GM12891 (cell line): ENCODE measurements around the gene TACC2.
"Not testable (repeated sequence)": the region's sequence is repeated elsewhere in the genome, so short reads cannot be mapped to it uniquely, and the experiment has no call there.

Experiments used
- DNase-seq: peaks from one replicate; pipeline ENCODE4 v3.0.0; 2011; ENCODE audit warnings: low spot score; ENCODE audit not compliant: insufficient read length
- FAIRE-seq: peaks from 2 replicates; lab custom pipeline; 2011; peaks lifted over from hg19 to GRCh38; lab: Jason Lieb, UNC
- PAX5 ChIP-seq: IDR thresholded peaks from 2 replicates; pipeline ENCODE4 v1.6.1; 2011; ENCODE audit warnings: low read length, moderate library complexity, mild to moderate bottlenecking; ENCODE audit not compliant: insufficient read depth, severe bottlenecking
- POLR2A ChIP-seq: IDR thresholded peaks from 2 replicates; pipeline ENCODE4 v1.6.1; 2011; ENCODE audit warnings: low read depth, low read length, control low read depth
- POLR2AphosphoS5 ChIP-seq: IDR thresholded peaks from 2 replicates; pipeline ENCODE4 v1.6.1; 2011; ENCODE audit warnings: low read depth, low read length, control low read depth
- POU2F2 ChIP-seq: IDR thresholded peaks from 2 replicates; pipeline ENCODE4 v1.6.1; 2011; ENCODE audit warnings: low read depth, mild to moderate bottlenecking, control low read depth, low read length, moderate library complexity
- SPI1 ChIP-seq: IDR thresholded peaks from 2 replicates; pipeline ENCODE4 v1.6.1; 2011; ENCODE audit warnings: low read depth, low read length, control low read depth
- TAF1 ChIP-seq: IDR thresholded peaks from 2 replicates; pipeline ENCODE4 v1.6.1; 2011; ENCODE audit warnings: low read depth, low read length, control low read depth

The TACC2 gene

GRCh38 chr10:122102146-122102868 is 113.3 kb downstream of the TACC2 start:
- FAIRE-seq (no peak), DNase-seq (no peak)
- TF ChIP-seq PAX5 (no peak), SPI1 (no peak), POLR2A (no peak), POU2F2 (no peak), TAF1 (no peak), POLR2AphosphoS5 (no peak)

- DNase-seq (no peak), FAIRE-seq (no peak)
- no peak for TF ChIP-seq SPI1
- no peak for TF ChIP-seq POU2F2
- TF ChIP-seq PAX5, result no peak
- no peak for TF ChIP-seq POLR2A
- no peak for TF ChIP-seq TAF1
- TF ChIP-seq POLR2AphosphoS5, result no peak
Measured at GRCh38 chr10:122102869-122103525, 114.0 kb downstream of the TACC2 start.

DNA sequence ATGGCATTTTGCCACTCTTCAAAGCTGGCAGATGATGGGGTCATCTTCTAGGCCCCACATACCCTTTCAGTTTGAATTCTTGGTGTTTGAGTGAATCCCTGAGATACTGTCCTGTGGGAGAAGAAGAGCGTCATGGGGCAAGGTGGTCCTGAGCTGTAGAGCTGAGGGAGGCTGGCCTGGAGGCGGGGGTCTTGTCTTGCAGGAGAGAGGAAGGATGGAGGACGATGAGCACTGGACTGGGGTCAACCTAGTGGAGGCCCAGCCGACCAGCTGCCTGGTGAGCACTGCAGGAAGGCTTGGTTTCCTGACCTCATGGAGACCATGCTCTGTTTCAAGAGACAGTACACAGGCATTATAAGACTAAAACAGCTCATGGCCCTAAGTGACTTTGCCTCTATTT is 114.6 kb downstream of the TACC2 start:
- DNase-seq (no peak), FAIRE-seq (no peak)
- TF ChIP-seq TAF1 (no peak), POLR2AphosphoS5 (no peak), SPI1 (no peak), POLR2A (no peak), POU2F2 (no peak), PAX5 (no peak)

GRCh38 chr10:122108786-122109185 is 119.8 kb downstream of the TACC2 start:
- FAIRE-seq, DNase-seq: not testable (repeated sequence)

GRCh38 chr10:122112021-122112616 is 123.2 kb downstream of the TACC2 start:
- DNase-seq (no peak), FAIRE-seq (no peak)
- no peak for TF ChIP-seq SPI1
- TF ChIP-seq POU2F2, result no peak
- TF ChIP-seq POLR2AphosphoS5, result no peak
- TF ChIP-seq POLR2A, result no peak
- TF ChIP-seq PAX5, result no peak

DNA sequence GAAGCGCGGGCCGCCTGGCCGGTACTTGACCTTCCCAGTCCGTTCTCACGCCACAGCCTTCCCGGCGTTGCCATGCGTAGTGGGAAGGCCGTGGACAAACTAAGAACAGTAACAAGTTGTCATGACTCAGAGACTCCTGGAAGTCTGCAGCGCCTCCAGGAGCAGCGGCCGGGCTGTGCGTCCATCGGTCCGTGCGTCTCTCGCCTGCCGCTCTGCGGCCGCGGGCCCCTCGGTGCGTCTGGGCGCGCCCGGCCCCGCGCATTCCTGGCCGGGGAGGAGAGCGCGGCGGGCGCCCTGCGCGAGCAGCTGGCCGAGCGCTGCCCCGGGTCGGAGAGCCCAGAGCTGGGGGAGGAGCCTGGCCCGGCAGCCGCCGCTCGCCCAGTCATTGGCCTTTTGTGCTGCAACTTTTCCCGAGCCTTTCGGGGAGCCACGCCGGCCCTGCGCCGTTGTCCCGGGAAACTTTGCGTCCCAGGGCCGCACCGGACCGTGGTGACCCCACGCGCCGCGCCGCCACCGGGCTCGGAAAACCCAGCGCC is 123.7 kb downstream of the TACC2 start:
- DNase-seq, result no peak
- no peak for FAIRE-seq
- no peak for TF ChIP-seq TAF1
- TF ChIP-seq POU2F2, result no peak
- no peak for TF ChIP-seq SPI1
- TF ChIP-seq POLR2A, result no peak

DNA sequence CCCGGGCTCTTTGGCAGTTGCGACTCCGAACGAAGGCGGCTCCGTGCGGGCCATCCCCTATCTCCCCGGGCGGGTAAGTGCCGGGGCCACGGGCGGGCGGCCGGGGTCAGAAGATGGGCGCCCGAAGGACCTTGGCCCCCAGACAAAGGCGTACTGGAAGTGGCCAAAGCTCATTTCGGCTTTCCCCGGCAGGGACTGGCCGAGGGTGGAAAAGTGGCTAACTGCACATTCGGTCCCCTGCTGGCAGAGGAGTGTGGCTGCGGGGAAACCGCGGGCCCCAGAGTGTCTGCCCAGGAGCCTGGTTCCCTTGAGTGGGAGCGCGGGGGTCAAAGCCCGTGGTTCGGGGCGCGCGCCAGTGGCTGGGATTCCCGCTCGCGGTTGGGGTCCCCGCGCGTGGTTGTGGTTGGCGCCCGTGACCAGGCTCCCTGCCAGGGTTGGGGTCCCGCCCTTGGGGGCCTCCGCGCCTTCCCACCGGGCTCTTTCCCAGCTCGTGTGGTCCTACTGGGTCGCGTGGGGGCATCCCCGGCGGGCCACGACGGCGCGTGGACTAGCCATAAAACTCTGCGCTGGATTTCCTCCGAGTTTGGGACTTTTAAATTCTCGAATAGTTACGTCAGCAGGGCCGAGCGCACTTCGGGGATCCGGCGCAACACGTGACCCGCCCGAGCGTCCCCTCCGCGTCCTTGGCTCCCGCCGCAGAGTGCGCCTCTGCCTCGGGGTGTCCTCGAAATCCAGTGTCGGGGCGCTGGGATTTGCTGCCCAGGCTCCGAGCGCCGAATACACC is 124.4 kb downstream of the TACC2 start:
- FAIRE-seq (no peak), DNase-seq (peak; percentile 37)
- TF ChIP-seq TAF1 (no peak), POLR2AphosphoS5 (no peak), SPI1 (no peak), PAX5 (no peak), POLR2A (no peak), POU2F2 (no peak)

GRCh38 chr10:122113945-122114747 is 125.2 kb downstream of the TACC2 start:
- DNase-seq (no peak), FAIRE-seq (no peak)

More at GRCh38 chr10:122113945-122114747, 125.2 kb downstream of the TACC2 start:
- TF ChIP-seq PAX5, result no peak
- no peak for TF ChIP-seq TAF1
- TF ChIP-seq SPI1, result no peak
- no peak for TF ChIP-seq POLR2AphosphoS5
- TF ChIP-seq POLR2A, result no peak
- TF ChIP-seq POU2F2, result no peak
